CD4-positive, alpha-beta memory T cell (primary cell): ENCODE results near the gene PRKAG1. TPM values are rescaled to one million over a fixed set of nuclear protein-coding genes. Genes with fewer than 3 reads are reported as not detected.
A peak's percentile ranks its signal among the peaks of the same experiment; 100 is the strongest.

ENCODE experiments used
- CTCF ChIA-PET: fragments of 350-600 bp; sonication (Branson Sonifier 250); formaldehyde crosslinking; loops from one replicate; lab custom pipeline; 2021; ENCODE audit warnings: inconsistent platforms; ENCODE audit not compliant: partially characterized antibody; lab: Charles Lee
- POLR2A ChIA-PET: fragments of 350-600 bp; sonication (Branson Sonifier 250); formaldehyde crosslinking; loops from one replicate; lab custom pipeline; 2021; ENCODE audit not compliant: partially characterized antibody; lab: Charles Lee
- DNase-seq, 5 donors: peaks; one replicate each; pipeline versions ENCODE4 v3.0.0 to v3.0.0-alpha.2; 2020 to 2022; ENCODE audit warnings: mixed read lengths in 1 of 5
- H3K27ac ChIP-seq: one replicate; pipeline ENCODE4 v1.7.0; 2013; ENCODE audit warnings: low read depth, low read length
- H3K27me3 ChIP-seq: 2 replicates; pipeline ENCODE4 v1.7.0; 2013; ENCODE audit warnings: mild to moderate bottlenecking, low read length, moderate library complexity; ENCODE audit not compliant: insufficient read depth
- H3K36me3 ChIP-seq: 2 replicates; pipeline ENCODE4 v1.7.0; 2013; ENCODE audit warnings: mild to moderate bottlenecking, low read length, moderate library complexity; ENCODE audit not compliant: insufficient read depth
- H3K4me1 ChIP-seq: 2 replicates; pipeline ENCODE4 v1.7.0; 2013; ENCODE audit warnings: mild to moderate bottlenecking, low read length, moderate library complexity; ENCODE audit not compliant: insufficient read depth
- H3K4me3 ChIP-seq, 2 donors: one replicate each; pipeline ENCODE4 v1.7.0; 2013; ENCODE audit warnings: low read length in 2 of 2, mild to moderate bottlenecking in 1 of 2
- H3K9me3 ChIP-seq, 2 donors: one replicate each; pipeline ENCODE4 v1.7.0; 2013; ENCODE audit warnings: low read length in 2 of 2, control low read depth in 1 of 2; ENCODE audit not compliant: control insufficient read depth in 1 of 2
- H3K27ac Mint-ChIP-seq, 7 donors: one replicate each; pipeline ENCODE4 v1.8.0; 2020 to 2021; ENCODE audit warnings: mixed read lengths in 7 of 7, mild to moderate bottlenecking in 6 of 7, inconsistent platforms in 3 of 7, moderate library complexity in 3 of 7
- H3K27me3 Mint-ChIP-seq, 2 donors: one replicate each; pipeline ENCODE4 v1.8.0; 2020 to 2021; ENCODE audit warnings: mixed read lengths in 2 of 2
- H3K36me3 Mint-ChIP-seq, 2 donors: one replicate each; pipeline ENCODE4 v1.8.0; 2020 to 2021; ENCODE audit warnings: mixed read lengths in 2 of 2, inconsistent platforms in 1 of 2, mild to moderate bottlenecking in 1 of 2
- H3K4me1 Mint-ChIP-seq, 4 donors: one replicate each; pipeline ENCODE4 v1.8.0; 2020 to 2021; ENCODE audit warnings: mixed read lengths in 4 of 4, mild to moderate bottlenecking in 1 of 4
- H3K4me3 Mint-ChIP-seq, 8 donors: one replicate each; pipeline ENCODE4 v1.8.0; 2020 to 2021; ENCODE audit warnings: mixed read lengths in 8 of 8, mild to moderate bottlenecking in 7 of 8, moderate library complexity in 6 of 8, inconsistent platforms in 3 of 8
- H3K9me3 Mint-ChIP-seq, 8 donors: one replicate each; pipeline ENCODE4 v1.8.0; 2020 to 2021; ENCODE audit warnings: mixed read lengths in 8 of 8, mild to moderate bottlenecking in 5 of 8, inconsistent platforms in 3 of 8, moderate library complexity in 1 of 8
- intact Hi-C: fragments of 100-400 bp; cut with micrococcal nuclease; formaldehyde crosslinking; loops from one replicate; pipeline ENCODE4 v1.15.1; 2023
- polyA plus RNA-seq, 2 donors: library from polyadenylated mRNA; unstranded; fragments of 300-500 nt; fragmentation: Illumina TruSeq; gene quantifications; one replicate each; pipeline ENCODE4 v1.2.3, GENCODE V29; 2021
- total RNA-seq, 2 experiments: library from RNA; stranded (reverse); gene quantifications; one replicate each; pipeline ENCODE4 v1.2.3, GENCODE V29; 2021

Gene PRKAG1
- total and polyA plus RNA-seq, 4 experiments from 2014 or later = 47.8 to 53.7 (median 49.6) TPM

DNA sequence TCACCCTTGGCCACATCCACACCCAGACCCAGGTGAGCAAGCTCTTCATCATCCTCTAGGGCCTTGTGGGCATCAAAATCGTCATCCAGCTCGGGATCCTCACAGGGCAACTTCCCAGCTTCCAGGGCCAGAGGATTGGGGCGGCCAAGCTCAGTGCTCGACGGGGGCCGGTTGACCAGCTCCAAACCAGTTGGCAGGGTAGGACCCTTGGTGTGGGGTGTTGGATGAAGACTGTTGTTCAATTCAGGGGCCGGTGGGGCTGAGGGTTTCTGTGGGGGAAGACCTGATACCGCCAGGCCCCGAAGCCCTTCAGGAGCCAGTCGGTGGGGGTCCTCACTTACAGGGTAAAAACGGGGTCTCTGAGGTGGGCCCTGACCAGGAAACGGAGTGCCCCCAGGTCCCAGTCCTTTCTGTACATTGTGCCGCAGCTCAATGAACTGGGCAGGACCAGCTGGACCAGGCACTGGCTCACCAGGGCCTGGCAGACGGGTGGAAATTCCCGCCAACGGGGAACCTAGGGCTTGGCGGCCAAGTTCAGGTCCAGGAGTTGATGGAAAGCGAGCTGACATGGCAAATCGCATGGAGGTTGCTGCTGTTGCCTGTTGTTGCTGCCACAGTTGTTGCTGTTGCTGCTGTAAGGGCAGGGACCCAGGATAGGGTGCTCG is 19.8 kb upstream of the PRKAG1 start:
- Mint-ChIP-seq H3K27ac (peak overlapping the region in 3 of 7 donors; percentile 25 to 76 (median 54)), H3K4me3 (no peak overlapping the region), H3K36me3 (peaks cover 17 to 79% of the 10 kb centered on the region in 2 donors), H3K4me1 (peaks cover 0 to 6% (median 0%) of the 10 kb centered on the region in 4 donors), H3K9me3 (no peaks in the 10 kb centered on the region), H3K27me3 (no peaks in the 10 kb centered on the region)
- H3K27me3 ChIP-seq = no peaks in the 10 kb centered on the region
- no peaks in the 10 kb centered on the region for H3K4me1 ChIP-seq
- no peak overlapping the region for H3K4me3 ChIP-seq
- DNase-seq = no peak
- intact Hi-C loops = no loop called here
- no peak overlapping the region for H3K27ac ChIP-seq
- ChIA-PET POLR2A (interaction anchor here (2.5 kb wide), 1 partner anchor 8 kb away, joined by 6 read pairs; no protein-coding TSS in a partner anchor), CTCF (interaction anchor here (0.6 to 2.7 kb wide), 4 partner anchors 10 to 179 kb away, joined by 3 to 10 read pairs (median 3); no protein-coding TSS in a partner anchor)
- H3K36me3 ChIP-seq = peaks cover 78% of the 10 kb centered on the region
- no peaks in the 10 kb centered on the region for H3K9me3 ChIP-seq

DNA sequence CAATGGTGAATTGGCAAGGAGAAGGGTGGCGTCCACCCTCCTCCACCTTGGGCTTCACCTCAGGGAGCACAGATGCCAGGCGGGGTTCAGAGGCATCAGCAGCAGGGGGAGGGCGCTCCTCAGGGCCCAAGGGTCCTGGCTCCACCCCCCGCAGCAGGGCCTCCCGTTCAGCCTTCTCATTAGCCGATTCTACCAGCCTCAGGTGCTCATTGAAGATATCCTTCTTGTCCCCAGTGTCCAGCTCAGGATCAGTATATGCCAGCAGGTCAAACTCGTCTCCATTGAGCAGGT is 19.3 kb upstream of the PRKAG1 start:
- Mint-ChIP-seq H3K36me3 (peaks cover 18 to 77% of the 10 kb centered on the region in 2 donors), H3K9me3 (no peaks in the 10 kb centered on the region), H3K27me3 (no peaks in the 10 kb centered on the region), H3K4me3 (no peak overlapping the region), H3K27ac (peak overlapping the region in 2 of 7 donors; percentile 25 to 76), H3K4me1 (peaks cover 0 to 6% (median 0%) of the 10 kb centered on the region in 4 donors)
- Histone ChIP-seq H3K4me3 (no peak overlapping the region), H3K9me3 (no peaks in the 10 kb centered on the region), H3K36me3 (peaks cover 78% of the 10 kb centered on the region), H3K27ac (no peak overlapping the region), H3K4me1 (no peaks in the 10 kb centered on the region), H3K27me3 (no peaks in the 10 kb centered on the region)
- ChIA-PET POLR2A (interaction anchor here (1.3 to 2.5 kb wide), 2 partner anchors 8 to 22 kb away, joined by 4 to 6 read pairs; partner anchors contain the start of gene KMT2D), CTCF (interaction anchor here (0.8 to 2.7 kb wide), 3 partner anchors 11 to 62 kb away, joined by 3 to 10 read pairs (median 3); no protein-coding TSS in a partner anchor)
- intact Hi-C loops = no loop called here
- no peak for DNase-seq

DNA sequence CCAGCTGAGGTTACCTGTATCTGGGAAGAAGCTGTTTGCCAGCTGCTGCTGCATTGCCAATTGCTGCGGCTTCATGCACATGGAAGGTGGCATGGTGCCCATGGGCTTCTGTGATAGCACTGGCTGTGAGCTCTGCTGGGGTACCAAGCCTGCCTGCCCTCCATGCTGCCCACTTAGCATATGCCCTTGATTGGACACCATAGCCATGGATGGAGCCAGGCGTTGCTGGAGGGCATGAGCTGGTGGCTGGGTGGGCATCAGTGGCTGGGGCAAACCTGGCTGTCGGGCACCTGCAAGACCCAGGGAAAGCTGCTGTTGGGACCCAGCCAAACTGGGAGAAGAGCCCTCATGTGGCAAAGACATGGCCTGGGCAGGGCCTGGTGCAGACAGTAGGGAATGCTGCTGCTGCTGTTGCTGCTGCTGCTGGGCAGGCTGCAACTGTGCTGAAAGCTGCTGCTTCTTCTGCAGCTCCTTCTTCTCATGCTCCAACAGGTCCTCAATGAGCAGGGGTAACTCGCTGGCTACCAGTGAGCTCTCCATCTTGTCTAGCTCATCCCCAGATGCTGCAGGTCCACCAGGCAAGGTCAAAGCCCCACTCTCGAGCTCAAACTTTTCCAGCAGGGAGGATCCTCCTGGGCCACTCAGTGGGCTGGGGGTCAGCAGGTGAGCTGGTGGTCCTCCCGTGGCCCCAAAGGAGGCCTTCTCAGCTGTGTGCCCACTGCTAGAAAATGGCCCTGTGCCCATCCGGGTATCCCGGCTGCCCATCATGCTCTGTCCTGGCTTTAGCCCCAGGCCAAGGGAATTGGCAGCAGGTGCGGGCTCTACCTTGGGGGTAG is 18.8 kb upstream of the PRKAG1 start:
- H3K36me3 ChIP-seq = peaks cover 78% of the 10 kb centered on the region
- H3K4me1 ChIP-seq = no peaks in the 10 kb centered on the region
- H3K9me3 Mint-ChIP-seq = no peaks in the 10 kb centered on the region
- H3K4me1 Mint-ChIP-seq = peaks cover 0 to 6% (median 0%) of the 10 kb centered on the region in 4 donors
- H3K4me3 ChIP-seq = no peak overlapping the region
- H3K27ac ChIP-seq = no peak overlapping the region
- intact Hi-C loops = no loop called here
- H3K9me3 ChIP-seq = no peaks in the 10 kb centered on the region
- ChIA-PET POLR2A (interaction anchor here (1.3 to 2.1 kb wide), 3 partner anchors 18 to 23 kb away, joined by 3 to 7 read pairs (median 4); partner anchors contain the start of gene KMT2D), CTCF (interaction anchor here (0.7 to 2.7 kb wide), 6 partner anchors 11 to 92 kb away, joined by 3 to 10 read pairs (median 4); no protein-coding TSS in a partner anchor)
- no peak overlapping the region for H3K27ac Mint-ChIP-seq
- H3K36me3 Mint-ChIP-seq = peaks cover 22 to 78% of the 10 kb centered on the region in 2 donors
- no peak overlapping the region for H3K4me3 Mint-ChIP-seq
- no peaks in the 10 kb centered on the region for H3K27me3 ChIP-seq
- no peaks in the 10 kb centered on the region for H3K27me3 Mint-ChIP-seq
- DNase-seq = no peak

DNA sequence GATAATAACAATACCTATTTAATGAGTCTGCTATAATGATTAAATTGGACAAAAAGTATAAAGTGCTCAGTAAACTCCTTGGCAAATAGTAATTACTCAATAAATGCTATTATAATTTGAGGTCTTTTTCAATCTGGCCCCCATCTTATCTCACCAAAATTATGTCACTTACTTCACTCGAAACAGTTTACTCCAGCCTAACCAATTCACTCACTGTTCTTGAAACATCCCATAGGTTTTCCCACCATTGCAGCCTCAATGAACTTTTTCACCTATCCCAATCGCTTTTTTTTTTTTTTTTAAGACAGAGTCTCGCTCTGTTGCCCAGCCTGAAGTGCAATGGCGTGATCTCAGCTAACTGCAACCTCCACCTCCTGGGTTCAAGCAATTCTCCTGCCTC is 17.5 kb upstream of the PRKAG1 start:
- peaks cover 73% of the 10 kb centered on the region for H3K36me3 ChIP-seq
- DNase-seq = no peak
- intact Hi-C loops = no loop called here
- Mint-ChIP-seq H3K27me3 (no peaks in the 10 kb centered on the region), H3K27ac (peak overlapping the region in 4 of 7 donors; percentile 16 to 82 (median 44)), H3K9me3 (no peaks in the 10 kb centered on the region), H3K36me3 (peaks cover 16 to 69% of the 10 kb centered on the region in 2 donors), H3K4me3 (no peak overlapping the region), H3K4me1 (peaks cover 0 to 6% (median 0%) of the 10 kb centered on the region in 4 donors)
- ChIA-PET CTCF (interaction anchor here (1.1 to 2.0 kb wide), 3 partner anchors 17 to 94 kb away, joined by 3 to 6 read pairs (median 3); no protein-coding TSS in a partner anchor), POLR2A (interaction anchor here (2.1 kb wide), 1 partner anchor 20 kb away, joined by 7 read pairs; no protein-coding TSS in a partner anchor)
- no peaks in the 10 kb centered on the region for H3K9me3 ChIP-seq
- no peak overlapping the region for H3K27ac ChIP-seq
- no peaks in the 10 kb centered on the region for H3K27me3 ChIP-seq
- H3K4me3 ChIP-seq = no peak overlapping the region
- no peaks in the 10 kb centered on the region for H3K4me1 ChIP-seq

DNA sequence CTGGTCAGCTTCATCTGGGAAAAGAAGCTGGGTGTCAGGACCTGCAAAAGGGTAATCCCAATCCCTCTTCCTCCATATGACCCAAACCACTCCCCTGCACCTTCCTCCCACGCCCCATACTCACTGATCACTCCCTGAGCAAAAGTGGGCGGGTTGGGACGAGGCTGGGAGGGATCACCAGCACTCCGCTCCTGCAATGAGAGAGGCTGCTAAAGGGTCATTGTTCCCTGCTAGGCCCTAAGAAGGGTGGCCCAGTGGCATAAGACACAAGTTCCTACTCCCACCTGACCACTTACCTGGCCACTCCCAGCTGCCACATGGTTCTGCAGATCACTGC is 15.7 kb upstream of the PRKAG1 start:
- Histone ChIP-seq H3K4me3 (no peak overlapping the region), H3K36me3 (peaks cover 57% of the 10 kb centered on the region), H3K9me3 (no peaks in the 10 kb centered on the region), H3K27ac (no peak overlapping the region), H3K27me3 (no peaks in the 10 kb centered on the region), H3K4me1 (no peaks in the 10 kb centered on the region)
- no peak overlapping the region for H3K27ac Mint-ChIP-seq
- H3K9me3 Mint-ChIP-seq = no peaks in the 10 kb centered on the region
- ChIA-PET POLR2A (no interaction called here), CTCF (interaction anchor here (2.7 kb wide), 1 partner anchor 10 kb away, joined by 14 read pairs; no protein-coding TSS in a partner anchor)
- DNase-seq = no peak
- no peak overlapping the region for H3K4me3 Mint-ChIP-seq
- H3K36me3 Mint-ChIP-seq = peaks cover 16 to 63% of the 10 kb centered on the region in 2 donors
- H3K27me3 Mint-ChIP-seq = no peaks in the 10 kb centered on the region
- peaks cover 0 to 7% (median 0%) of the 10 kb centered on the region in 4 donors for H3K4me1 Mint-ChIP-seq
- intact Hi-C loops = no loop called here

DNA sequence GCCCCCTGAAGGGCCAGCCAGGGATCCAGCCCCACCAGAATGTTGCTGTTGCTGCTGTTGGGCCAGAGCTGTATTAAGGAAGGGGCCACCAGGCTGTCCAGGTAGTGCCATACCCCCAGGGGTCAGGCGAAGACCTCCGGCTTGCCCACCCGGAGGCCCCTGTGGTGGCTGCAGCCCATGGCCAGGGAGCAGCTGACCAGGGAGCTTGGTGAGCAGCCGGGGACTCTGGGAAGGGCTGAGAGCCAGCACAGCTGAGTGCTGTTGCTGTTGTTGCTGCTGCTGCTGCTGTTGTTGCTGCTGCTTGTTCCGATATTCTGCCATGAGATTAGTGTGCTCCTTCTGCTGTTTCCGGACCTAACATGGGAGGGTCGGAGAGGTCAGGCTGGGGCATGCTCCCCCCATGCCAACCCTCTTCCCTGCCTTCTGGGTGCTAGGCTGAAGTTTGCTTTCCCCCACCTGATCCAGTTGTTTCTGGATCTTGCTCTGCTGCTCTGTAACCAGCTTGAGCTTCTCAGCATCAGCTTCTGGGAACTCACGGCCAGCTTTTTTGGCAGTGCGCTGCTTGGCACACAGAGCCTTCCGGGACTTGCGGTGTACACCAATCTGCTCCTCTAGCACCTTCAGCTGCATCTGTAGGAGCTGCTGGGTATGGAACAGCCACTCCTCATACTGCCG is 15.2 kb upstream of the PRKAG1 start:
- ChIA-PET POLR2A (interaction anchor here (0.9 kb wide), 1 partner anchor 14 kb away, joined by 3 read pairs; no protein-coding TSS in a partner anchor), CTCF (interaction anchor here (2.7 kb wide), 1 partner anchor 10 kb away, joined by 14 read pairs; no protein-coding TSS in a partner anchor)
- intact Hi-C loops = no loop called here
- Mint-ChIP-seq H3K36me3 (peaks cover 13 to 61% of the 10 kb centered on the region in 2 donors), H3K9me3 (no peaks in the 10 kb centered on the region), H3K27me3 (no peaks in the 10 kb centered on the region), H3K4me1 (peaks cover 0 to 7% (median 0%) of the 10 kb centered on the region in 4 donors), H3K4me3 (no peak overlapping the region), H3K27ac (peak overlapping the region in 2 of 7 donors; percentile 60 to 81)
- Histone ChIP-seq H3K9me3 (no peaks in the 10 kb centered on the region), H3K36me3 (peaks cover 55% of the 10 kb centered on the region), H3K27ac (no peak overlapping the region), H3K4me1 (no peaks in the 10 kb centered on the region), H3K4me3 (no peak overlapping the region), H3K27me3 (no peaks in the 10 kb centered on the region)
- DNase-seq = no peak
